T-helper 17 cell (primary cell): ENCODE data around the gene TMEM208. TPM values are rescaled to one million over a fixed set of nuclear protein-coding genes. Genes with fewer than 3 reads are reported as not detected.

Source experiments
- ATAC-seq: fragments of 150-1000 bp; cut with Tn5 transposase; 2 replicates; pipeline ENCODE4 v1.10.0; 2021; ENCODE audit warnings: mild to moderate bottlenecking, moderate library complexity
- DNase-seq, 3 donors: peaks; one replicate each; pipeline versions ENCODE4 v3.0.0 to v3.0.0-alpha.2; 2020 to 2021
- H3K9me3 ChIP-seq: one replicate; pipeline ENCODE4 v1.7.0; 2013; ENCODE audit warnings: low read length, mild to moderate bottlenecking; ENCODE audit not compliant: control insufficient read depth, poor library complexity, severe bottlenecking
- H3K27ac Mint-ChIP-seq: one replicate; pipeline ENCODE4 v1.8.0; 2022; ENCODE audit warnings: mild to moderate bottlenecking, moderate library complexity, mixed read lengths
- H3K27me3 Mint-ChIP-seq: one replicate; pipeline ENCODE4 v1.8.0; 2022; ENCODE audit warnings: mixed read lengths
- H3K36me3 Mint-ChIP-seq: one replicate; pipeline ENCODE4 v1.8.0; 2022; ENCODE audit warnings: low read depth, mixed read lengths
- H3K4me1 Mint-ChIP-seq: one replicate; pipeline ENCODE4 v1.8.0; 2022; ENCODE audit warnings: mild to moderate bottlenecking, mixed read lengths
- H3K4me3 Mint-ChIP-seq: one replicate; pipeline ENCODE4 v1.8.0; 2022; ENCODE audit warnings: mild to moderate bottlenecking, moderate library complexity, mixed read lengths
- total RNA-seq, 4 donors: library from RNA in 2 of 4; stranded (reverse) in 2 of 4; gene quantifications; one replicate each; pipeline ENCODE4 v1.2.3 and lab custom pipeline; 2022 to 2026

Gene TMEM208
- total RNA-seq, 2 donors from 2014 or later = 27.9 to 28.2 TPM

- H3K9me3 ChIP-seq = no peaks in the 10 kb centered on the region
- DNase-seq = peak in 2 of 3 donors; percentile 22 to 26
- no peak for ATAC-seq
- Mint-ChIP-seq H3K4me1 (peaks cover 37% of the 10 kb centered on the region), H3K27ac (peak within 1 kb of the TSS; percentile 95), H3K4me3 (peak within 1 kb of the TSS; percentile 93), H3K27me3 (peaks cover 12% of the 10 kb centered on the region), H3K36me3 (peaks cover 2% of the 10 kb centered on the region)
Measured at GRCh38 chr16:67248401-67249177, 21.7 kb downstream of the TMEM208 start, which contains the start of gene SLC9A5. Gene SLC9A5, plus strand, starts transcription at chr16:67248979. Its CDS starts 36 bp downstream, at chr16:67249015.

GRCh38 chr16:67249178-67250044 lies 22.5 kb downstream of the TMEM208 start:
- Mint-ChIP-seq H3K27me3 (peaks cover 12% of the 10 kb centered on the region), H3K4me3 (peak overlapping the region; percentile 91), H3K27ac (peak overlapping the region; percentile 95), H3K36me3 (peaks cover 2% of the 10 kb centered on the region), H3K4me1 (peaks cover 30% of the 10 kb centered on the region)
- DNase-seq (no peak), ATAC-seq (no peak)
- H3K9me3 ChIP-seq = no peaks in the 10 kb centered on the region

GRCh38 chr16:67250045-67250327 lies 23.1 kb downstream of the TMEM208 start:
- Mint-ChIP-seq H3K4me3 (peak overlapping the region; percentile 91), H3K27ac (peak overlapping the region; percentile 41), H3K4me1 (peaks cover 25% of the 10 kb centered on the region), H3K36me3 (peaks cover 2% of the 10 kb centered on the region), H3K27me3 (peaks cover 12% of the 10 kb centered on the region)
- no peak for ATAC-seq
- H3K9me3 ChIP-seq = no peaks in the 10 kb centered on the region
- no peak for DNase-seq

GRCh38 chr16:67252609-67253497 lies 25.9 kb downstream of the TMEM208 start:
- peaks cover 19% of the 10 kb centered on the region for H3K27me3 Mint-ChIP-seq
- peaks cover 4% of the 10 kb centered on the region for H3K36me3 Mint-ChIP-seq
- H3K27ac Mint-ChIP-seq = no peak overlapping the region
- no peaks in the 10 kb centered on the region for H3K9me3 ChIP-seq
- DNase-seq (no peak), ATAC-seq (no peak)
- no peak overlapping the region for H3K4me3 Mint-ChIP-seq
- H3K4me1 Mint-ChIP-seq = peaks cover 16% of the 10 kb centered on the region

- H3K4me1 Mint-ChIP-seq = peaks cover 3% of the 10 kb centered on the region
- H3K9me3 ChIP-seq = no peaks in the 10 kb centered on the region
- H3K27me3 Mint-ChIP-seq = peaks cover 17% of the 10 kb centered on the region
- H3K36me3 Mint-ChIP-seq = peaks cover 4% of the 10 kb centered on the region
- H3K4me3 Mint-ChIP-seq = no peak overlapping the region
- H3K27ac Mint-ChIP-seq = no peak overlapping the region
- ATAC-seq (no peak), DNase-seq (no peak)
Measured at GRCh38 chr16:67254801-67255552, 28.0 kb downstream of the TMEM208 start.

- Mint-ChIP-seq H3K27me3 (peaks cover 10% of the 10 kb centered on the region), H3K4me1 (peaks cover 3% of the 10 kb centered on the region), H3K27ac (no peak overlapping the region), H3K4me3 (no peak overlapping the region), H3K36me3 (peaks cover 2% of the 10 kb centered on the region)
- DNase-seq (no peak), ATAC-seq (no peak)
- no peaks in the 10 kb centered on the region for H3K9me3 ChIP-seq
Measured at GRCh38 chr16:67255553-67256221, 28.8 kb downstream of the TMEM208 start.

GRCh38 chr16:67256701-67257230 lies 29.8 kb downstream of the TMEM208 start:
- H3K4me3 Mint-ChIP-seq = no peak overlapping the region
- peaks cover 14% of the 10 kb centered on the region for H3K27me3 Mint-ChIP-seq
- H3K27ac Mint-ChIP-seq = no peak overlapping the region
- H3K4me1 Mint-ChIP-seq = peaks cover 3% of the 10 kb centered on the region
- peaks cover 2% of the 10 kb centered on the region for H3K36me3 Mint-ChIP-seq
- ATAC-seq (no peak), DNase-seq (no peak)
- H3K9me3 ChIP-seq = no peaks in the 10 kb centered on the region

GRCh38 chr16:67257486-67258160 lies 30.7 kb downstream of the TMEM208 start:
- Mint-ChIP-seq H3K27me3 (peaks cover 23% of the 10 kb centered on the region), H3K4me3 (no peak overlapping the region), H3K36me3 (peaks cover 3% of the 10 kb centered on the region), H3K27ac (peak overlapping the region; percentile 41), H3K4me1 (peaks cover 3% of the 10 kb centered on the region)
- no peaks in the 10 kb centered on the region for H3K9me3 ChIP-seq
- ATAC-seq (no peak), DNase-seq (no peak)

- Mint-ChIP-seq H3K4me1 (peaks cover 6% of the 10 kb centered on the region), H3K36me3 (peaks cover 10% of the 10 kb centered on the region), H3K27me3 (peaks cover 29% of the 10 kb centered on the region), H3K27ac (peak overlapping the region; percentile 41), H3K4me3 (no peak overlapping the region)
- no peaks in the 10 kb centered on the region for H3K9me3 ChIP-seq
- ATAC-seq (no peak), DNase-seq (no peak)
Measured at GRCh38 chr16:67258161-67258835, 31.4 kb downstream of the TMEM208 start.

- H3K9me3 ChIP-seq = no peaks in the 10 kb centered on the region
- Mint-ChIP-seq H3K4me1 (peaks cover 6% of the 10 kb centered on the region), H3K27ac (no peak overlapping the region), H3K27me3 (peaks cover 40% of the 10 kb centered on the region), H3K36me3 (peaks cover 11% of the 10 kb centered on the region), H3K4me3 (no peak overlapping the region)
- DNase-seq (no peak), ATAC-seq (no peak)
Measured at GRCh38 chr16:67259705-67260104, 32.8 kb downstream of the TMEM208 start.

- no peak overlapping the region for H3K27ac Mint-ChIP-seq
- H3K9me3 ChIP-seq = no peaks in the 10 kb centered on the region
- DNase-seq (no peak), ATAC-seq (peak; percentile 51)
- H3K4me3 Mint-ChIP-seq = no peak overlapping the region
- peaks cover 6% of the 10 kb centered on the region for H3K4me1 Mint-ChIP-seq
- peaks cover 11% of the 10 kb centered on the region for H3K36me3 Mint-ChIP-seq
- peaks cover 40% of the 10 kb centered on the region for H3K27me3 Mint-ChIP-seq
Measured at GRCh38 chr16:67260426-67261063, 33.6 kb downstream of the TMEM208 start.
